ENCODE measurements around the gene AGER.

AGER gene

GRCh38 chr6:32218167-32218566, 34.1 kb upstream of the AGER start:
- no peak for TF ChIP-seq ZNF565 (CRISPR knock-in tag; conservative IDR thresholded peaks at IDR 0.05; ENCODE audit: low read depth)
- no peak for TF ChIP-seq ZFP30 (CRISPR knock-in tag; IDR thresholded peaks at IDR 0.05)
- no peak for TF ChIP-seq PPARA (CRISPR knock-in tag; IDR thresholded peaks at IDR 0.05; ENCODE audit: borderline replicate concordance)
- TF ChIP-seq POU6F1 (CRISPR knock-in tag; IDR thresholded peaks at IDR 0.05; ENCODE audit: borderline replicate concordance, low read depth) = no peak
- no peak for TF ChIP-seq ISL1 (CRISPR knock-in tag; IDR thresholded peaks at IDR 0.05)
- TF ChIP-seq ZNF8 (CRISPR knock-in tag; IDR thresholded peaks at IDR 0.05) = no peak
- no peak for TF ChIP-seq GLIS3 (CRISPR knock-in tag; IDR thresholded peaks at IDR 0.05)
- TF ChIP-seq ZNF70 (CRISPR knock-in tag; IDR thresholded peaks at IDR 0.05) = no peak
- TF ChIP-seq CREB5 (CRISPR knock-in tag; IDR thresholded peaks at IDR 0.05; ENCODE audit: low read depth) = no peak
- no peak for TF ChIP-seq BACH2 (CRISPR knock-in tag; IDR thresholded peaks at IDR 0.05; ENCODE audit: borderline replicate concordance)
- TF ChIP-seq ZFP3 (CRISPR knock-in tag; IDR thresholded peaks at IDR 0.05) = no peak
- TF ChIP-seq RARB (CRISPR knock-in tag; IDR thresholded peaks at IDR 0.05) = no peak
- no peak for TF ChIP-seq ARNTL (CRISPR knock-in tag; IDR thresholded peaks at IDR 0.05; ENCODE audit: borderline replicate concordance, low read depth)
- TF ChIP-seq PATZ1 (CRISPR knock-in tag; IDR thresholded peaks at IDR 0.05; ENCODE audit: borderline replicate concordance) = no peak
- ATAC-seq = no peak

- TF ChIP-seq ISL1 (CRISPR knock-in tag; IDR thresholded peaks at IDR 0.05) (no peak), SNAI2 (CRISPR knock-in tag; IDR thresholded peaks at IDR 0.05) (no peak), CSDC2 (CRISPR knock-in tag; IDR thresholded peaks at IDR 0.05) (no peak), GLIS3 (CRISPR knock-in tag; IDR thresholded peaks at IDR 0.05) (no peak), CSRNP3 (CRISPR knock-in tag; IDR thresholded peaks at IDR 0.05) (no peak), POU6F1 (CRISPR knock-in tag; IDR thresholded peaks at IDR 0.05; ENCODE audit: borderline replicate concordance, low read depth) (no peak), BACH2 (CRISPR knock-in tag; IDR thresholded peaks at IDR 0.05; ENCODE audit: borderline replicate concordance) (no peak), RARB (CRISPR knock-in tag; IDR thresholded peaks at IDR 0.05) (no peak), PATZ1 (CRISPR knock-in tag; IDR thresholded peaks at IDR 0.05; ENCODE audit: borderline replicate concordance) (no peak), OSR1 (CRISPR knock-in tag; IDR thresholded peaks at IDR 0.05) (no peak), ZFP30 (CRISPR knock-in tag; IDR thresholded peaks at IDR 0.05) (no peak), ZNF565 (CRISPR knock-in tag; conservative IDR thresholded peaks at IDR 0.05; ENCODE audit: low read depth) (no peak), ZFP3 (CRISPR knock-in tag; IDR thresholded peaks at IDR 0.05) (no peak), ZNF8 (CRISPR knock-in tag; IDR thresholded peaks at IDR 0.05) (no peak), ESRRG (CRISPR knock-in tag; IDR thresholded peaks at IDR 0.05) (no peak), CREB5 (CRISPR knock-in tag; IDR thresholded peaks at IDR 0.05; ENCODE audit: low read depth) (no peak), TSHZ2 (CRISPR knock-in tag; IDR thresholded peaks at IDR 0.05) (no peak), ARNTL (CRISPR knock-in tag; IDR thresholded peaks at IDR 0.05; ENCODE audit: borderline replicate concordance, low read depth) (no peak), PPARA (CRISPR knock-in tag; IDR thresholded peaks at IDR 0.05; ENCODE audit: borderline replicate concordance) (no peak)
- no peak for ATAC-seq
Observed at GRCh38 chr6:32216998-32217397, 32.9 kb upstream of the AGER start.
